NOMO-1 treated with dmso at 0.1 percent for 144 hours (cell line): ENCODE results near the gene IFNA21.
"Not testable (repeated sequence)": the region's sequence is repeated elsewhere in the genome, so short reads cannot be mapped to it uniquely, and the experiment has no call there.

Experiments
- DNase-seq: peaks from one replicate; lab custom pipeline; 2025; ENCODE audit not compliant: unreplicated experiment; lab: John Stamatoyannopoulos, UW

IFNA21 gene

DNA sequence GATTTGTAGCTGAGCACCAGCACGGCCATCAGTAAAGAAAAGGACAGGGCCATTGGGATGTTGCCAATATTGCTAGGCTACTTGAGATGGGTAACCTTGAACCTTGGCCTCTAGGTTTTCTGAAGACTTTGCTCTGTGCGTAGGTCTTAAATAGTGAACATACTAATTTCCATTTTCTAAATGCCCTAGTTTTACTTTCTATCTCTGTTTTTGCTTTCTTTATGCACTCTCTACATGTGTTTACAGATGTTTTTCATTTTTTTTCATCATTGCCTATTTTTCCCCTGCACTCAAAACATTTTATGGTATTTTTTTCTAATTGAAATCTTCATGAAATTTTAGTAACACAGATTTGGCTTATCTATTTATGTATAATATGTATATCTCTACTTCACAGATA lies at the start of gene IFNA21:
Gene IFNA21 (minus strand): TSS at position 101 of the 400 bp plus-strand sequence. CDS start 48 bp downstream, at position 53.
- not testable (repeated sequence) for DNase-seq

DNA sequence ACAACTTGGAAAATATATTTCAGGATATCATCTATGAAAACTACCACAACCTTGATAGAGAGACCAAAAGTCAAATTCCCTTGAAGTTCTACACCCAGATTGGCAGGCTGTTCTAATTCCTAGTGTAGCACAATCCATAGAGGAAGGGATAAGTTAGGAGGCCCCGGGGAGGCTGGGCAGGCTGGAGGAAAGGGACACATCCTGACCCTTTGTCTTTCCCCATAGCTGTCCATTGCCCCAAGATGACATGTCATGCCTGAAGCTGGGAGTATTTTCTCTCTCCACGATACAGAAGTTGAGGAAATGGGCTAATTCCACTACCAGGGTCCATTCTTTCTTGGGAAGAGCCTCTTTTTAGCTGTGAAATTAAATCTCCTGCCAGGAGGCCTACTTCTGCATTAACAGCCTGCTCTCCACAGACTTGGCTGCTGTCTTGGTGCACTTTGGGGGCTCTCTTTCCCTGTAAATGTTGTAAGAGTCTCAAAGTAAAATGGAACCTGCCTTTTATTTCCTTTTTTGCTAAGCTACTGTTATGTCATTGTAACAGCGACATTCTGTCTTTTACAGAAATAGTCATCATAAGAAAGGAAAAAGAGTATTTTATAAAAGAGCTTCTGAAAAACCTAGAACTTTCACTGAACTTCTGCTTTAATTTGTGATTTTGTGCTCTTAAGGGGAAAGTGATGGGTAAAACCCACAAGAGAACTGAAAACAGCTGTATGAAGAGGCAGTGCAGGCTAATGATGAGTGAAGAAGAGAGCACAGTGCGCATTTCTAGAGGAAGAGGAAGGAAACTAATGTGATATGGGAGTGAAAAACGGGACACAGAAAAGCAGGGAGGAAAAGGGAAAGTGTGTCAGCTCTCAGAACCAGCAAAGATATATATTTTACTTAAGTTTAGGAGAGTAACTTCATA lies 47.2 kb upstream of the IFNA21 start:
- not testable (repeated sequence) for DNase-seq

DNA sequence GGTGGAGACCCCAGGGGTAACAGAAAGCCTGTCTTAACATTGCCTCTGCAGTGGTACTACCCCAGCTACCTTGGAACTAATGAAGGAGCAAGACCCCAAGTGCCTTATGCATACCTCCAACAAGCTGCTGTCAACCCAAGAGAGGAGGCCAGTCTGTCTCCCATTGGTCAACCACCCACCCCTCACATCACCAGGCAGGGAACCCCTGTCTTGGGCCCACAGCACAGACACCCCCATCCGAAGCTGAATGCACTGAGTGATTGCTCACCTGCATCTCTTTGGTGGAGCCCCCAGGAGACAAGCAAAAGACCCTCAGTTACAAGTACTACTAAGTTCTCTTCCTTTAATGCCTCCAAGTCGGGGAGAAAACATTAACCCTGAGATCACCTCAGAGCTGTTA lies 45.7 kb upstream of the IFNA21 start:
- not testable (repeated sequence) for DNase-seq

DNA sequence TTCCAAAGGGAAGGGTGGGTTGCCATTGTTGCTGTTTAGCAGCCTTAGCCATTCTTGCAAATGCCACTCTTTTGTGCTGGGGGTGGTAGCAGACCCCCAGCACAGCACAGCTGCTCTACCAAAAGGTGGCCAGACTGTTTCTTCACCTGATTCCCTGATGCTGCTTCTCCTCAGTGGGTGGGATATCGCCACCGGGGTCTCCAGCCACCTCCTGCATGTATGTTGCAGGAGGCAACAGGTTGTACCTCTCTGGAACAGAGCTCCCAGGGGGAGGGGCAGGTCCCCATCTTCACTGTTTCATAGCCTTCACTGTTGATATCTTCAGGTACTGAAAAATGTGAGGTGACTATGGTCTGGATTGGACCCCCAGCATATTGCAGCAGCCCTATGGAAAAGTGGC lies 44.3 kb upstream of the IFNA21 start:
- DNase-seq: not testable (repeated sequence)

DNA sequence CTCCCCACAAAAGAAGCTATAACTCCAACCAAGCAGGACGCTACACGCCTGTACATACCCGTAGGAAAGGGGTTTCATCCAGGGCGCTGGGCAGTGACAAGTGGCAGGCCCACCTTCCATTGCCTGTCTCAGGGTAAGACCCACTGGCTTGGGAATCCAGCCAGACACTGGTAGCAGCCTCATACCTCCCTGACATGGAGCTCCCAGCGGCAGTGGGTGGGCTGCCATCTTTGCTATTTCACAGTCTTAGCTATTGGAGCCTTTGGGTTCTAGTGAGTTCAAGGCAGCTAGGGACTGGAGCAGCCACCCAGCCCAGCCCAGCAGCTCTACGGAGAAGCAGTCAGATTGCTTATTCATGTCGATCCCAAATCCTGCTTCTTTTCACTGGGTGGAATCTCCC lies 43.9 kb upstream of the IFNA21 start:
- DNase-seq: no peak

DNA sequence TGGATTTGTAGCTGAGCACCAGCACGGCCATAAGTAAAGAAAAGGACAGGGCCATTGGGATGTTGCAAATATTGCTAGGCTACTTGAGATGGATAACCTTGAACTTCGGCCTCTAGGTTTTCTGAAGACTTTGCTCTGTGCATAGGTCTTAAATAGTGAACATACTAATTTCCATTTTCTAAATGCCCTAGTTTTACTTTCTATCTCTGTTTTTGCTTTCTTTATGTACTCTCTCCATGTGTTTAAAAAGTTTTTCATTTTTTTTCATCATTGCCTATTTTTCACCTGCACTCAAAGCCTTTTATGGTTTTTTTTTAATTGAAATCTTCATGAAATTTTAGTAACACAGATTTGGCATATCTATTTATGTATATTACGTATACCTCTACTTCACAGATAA lies 40.6 kb upstream of the IFNA21 start, which contains the start of gene IFNA10:
Gene IFNA10 (minus strand): TSS at position 101 of the 400 bp plus-strand sequence. CDS start 46 bp downstream, at position 55.
- DNase-seq: not testable (repeated sequence)

DNA sequence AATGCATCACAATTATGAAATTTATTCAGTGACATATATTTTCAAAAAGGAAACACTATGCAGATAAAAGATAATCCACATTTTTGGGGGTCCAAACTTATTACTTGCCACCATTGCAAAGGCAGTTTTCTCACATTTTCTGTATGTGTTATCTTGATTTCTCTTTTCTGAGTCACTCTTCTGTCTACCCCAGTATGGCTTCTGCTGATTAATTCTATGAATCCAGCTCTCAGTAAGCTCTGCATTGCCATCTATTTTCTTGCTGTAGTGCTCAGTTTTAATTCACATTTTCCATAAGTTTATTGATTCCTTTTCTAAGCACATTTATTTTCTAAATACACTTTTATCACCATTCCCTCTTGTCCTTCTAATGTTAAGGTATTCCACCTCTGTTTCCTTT lies 38.7 kb upstream of the IFNA21 start:
- no peak for DNase-seq

DNA sequence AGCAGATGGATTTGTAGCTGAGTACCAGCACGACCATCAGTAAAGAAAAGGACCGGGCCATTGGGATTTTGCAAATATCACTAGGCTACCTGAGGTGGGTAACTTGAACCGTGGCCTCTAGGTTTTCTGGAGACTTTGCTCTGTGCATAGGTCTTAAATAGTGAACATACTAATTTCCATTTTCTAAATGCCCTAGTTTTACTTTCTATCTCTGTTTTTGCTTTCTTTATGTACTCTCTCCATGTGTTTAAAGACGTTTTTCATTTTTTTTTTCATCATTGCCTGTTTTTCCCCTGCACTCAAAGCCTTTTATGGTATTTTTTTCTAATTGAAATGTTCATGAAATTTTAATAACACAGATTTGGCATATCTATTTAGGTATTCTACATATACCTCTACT lies 35.6 kb upstream of the IFNA21 start, which contains the start of gene IFNA7:
Gene IFNA7 (minus strand): TSS at position 101 of the 400 bp plus-strand sequence. CDS start 40 bp downstream, at position 61.
- not testable (repeated sequence) for DNase-seq

DNA sequence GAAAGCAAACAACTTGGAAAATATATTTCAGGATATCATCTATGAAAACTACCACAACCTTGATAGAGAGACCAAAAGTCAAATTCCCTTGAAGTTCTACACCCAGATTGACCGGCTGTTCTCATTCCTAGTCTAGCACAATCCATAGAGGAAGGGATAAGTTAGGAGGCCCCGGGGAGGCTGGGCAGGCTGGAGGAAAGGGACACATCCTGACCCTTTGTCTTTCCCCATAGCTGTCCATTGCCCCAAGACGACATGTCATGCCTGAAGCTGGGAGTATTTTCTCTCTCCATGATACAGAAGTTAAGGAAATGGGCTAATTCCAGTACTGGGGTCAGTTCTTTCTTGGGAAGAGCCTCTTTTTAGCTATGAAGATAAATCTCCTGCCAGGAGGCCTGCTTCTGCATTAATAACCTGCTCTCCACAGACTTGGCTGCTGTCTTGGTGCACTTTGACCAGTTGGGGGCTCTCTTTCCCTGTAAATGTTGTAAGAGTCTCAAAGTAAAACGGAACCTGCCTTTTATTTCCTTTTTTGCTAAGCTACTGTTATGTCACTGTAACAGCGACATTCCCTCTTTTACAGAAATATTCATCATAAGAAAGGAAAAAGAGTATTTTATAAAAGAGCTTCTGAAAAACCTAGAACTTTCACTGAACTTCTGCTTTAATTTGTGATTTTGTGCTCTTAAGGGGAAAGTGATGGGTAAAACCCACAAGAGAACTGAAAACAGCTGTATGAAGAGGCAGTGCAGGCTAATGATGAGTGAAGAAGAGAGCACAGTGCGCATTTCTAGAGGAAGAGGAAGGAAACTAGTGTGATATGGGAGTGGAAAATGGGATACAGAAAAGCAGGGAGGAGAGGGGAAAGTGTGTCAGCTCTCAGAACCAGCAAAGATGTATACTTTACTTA lies 28.7 kb upstream of the IFNA21 start:
- not testable (repeated sequence) for DNase-seq

DNA sequence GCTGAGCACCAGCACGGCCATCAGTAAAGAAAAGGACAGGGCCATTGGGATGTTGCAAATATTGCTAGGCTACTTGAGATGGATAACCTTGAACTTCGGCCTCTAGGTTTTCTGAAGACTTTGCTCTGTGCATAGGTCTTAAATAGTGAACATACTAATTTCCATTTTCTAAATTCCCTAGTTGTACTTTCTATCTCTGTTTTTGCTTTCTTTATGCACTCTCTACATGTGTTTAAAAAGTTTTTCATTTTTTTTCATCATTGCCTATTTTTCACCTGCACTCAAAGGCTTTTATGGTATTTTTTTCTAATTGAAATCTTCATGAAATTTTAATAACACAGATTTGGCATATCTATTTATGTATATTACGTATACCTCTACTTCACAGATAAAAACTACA lies 21.0 kb upstream of the IFNA21 start, which contains the start of gene IFNA4:
Gene IFNA4 (minus strand): TSS at position 101 of the 400 bp plus-strand sequence. CDS start 56 bp downstream, at position 45.
- not testable (repeated sequence) for DNase-seq

DNA sequence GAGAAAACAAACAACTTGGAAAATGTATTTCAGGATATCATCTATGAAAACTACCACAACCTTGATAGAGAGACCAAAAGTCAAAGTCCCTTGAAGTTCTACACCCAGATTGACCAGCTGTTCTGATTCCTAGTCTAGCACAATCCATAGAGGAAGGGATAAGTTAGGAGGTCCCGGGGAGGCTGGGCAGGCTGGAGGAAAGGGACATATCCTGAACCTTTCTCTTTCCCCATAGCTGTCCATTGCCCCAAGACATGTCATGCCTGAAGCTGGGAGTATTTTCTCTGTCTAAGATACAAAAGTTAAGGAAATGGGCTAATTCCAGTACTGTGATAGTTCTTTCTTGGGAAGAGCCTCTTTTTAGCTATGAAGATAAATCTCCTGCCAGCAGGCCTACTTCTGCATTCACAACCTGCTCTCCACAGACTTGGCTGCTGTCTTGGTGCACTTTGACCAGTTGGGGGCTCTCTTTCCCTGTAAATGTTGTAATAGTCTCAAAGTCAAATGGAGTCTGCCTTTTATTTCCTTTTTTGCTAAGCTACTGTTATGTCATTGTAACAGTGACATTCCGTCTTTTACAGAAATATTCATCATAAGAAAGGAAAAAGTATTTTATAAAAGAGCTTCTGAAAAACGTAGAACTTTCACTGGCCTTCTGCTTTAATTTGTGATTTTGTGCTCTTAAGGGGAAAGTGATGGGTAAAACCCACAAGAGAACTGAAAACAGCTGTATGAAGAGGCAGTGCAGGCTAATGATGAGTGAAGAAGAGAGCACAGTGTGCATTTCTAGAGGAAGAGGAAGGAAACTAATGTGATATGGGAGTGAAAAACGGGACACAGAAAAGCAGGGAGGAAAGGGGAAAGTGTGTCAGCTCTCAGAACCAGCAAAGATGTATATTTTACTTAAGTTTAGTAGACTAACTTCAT lies 16.6 kb upstream of the IFNA21 start:
- DNase-seq: not testable (repeated sequence)

DNA sequence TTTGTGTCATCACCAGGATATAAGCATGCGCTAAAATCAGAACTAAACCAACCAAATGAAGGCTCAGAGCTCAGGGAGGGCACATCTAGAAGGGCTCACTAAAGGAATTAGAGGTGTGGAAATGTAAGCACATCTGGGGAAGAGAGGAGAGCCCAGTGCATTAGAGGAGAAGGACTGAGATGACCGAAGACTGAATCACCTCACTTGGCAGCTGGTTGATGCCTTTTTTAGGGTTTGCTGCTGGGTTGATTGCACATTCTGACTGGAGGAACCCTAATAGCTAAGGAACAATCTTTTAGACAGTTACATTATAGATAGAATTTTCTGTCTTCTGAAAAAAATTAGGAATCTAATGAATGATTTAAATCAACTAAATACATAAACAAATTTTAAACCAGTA lies 8.2 kb upstream of the IFNA21 start:
- DNase-seq: no peak

DNA sequence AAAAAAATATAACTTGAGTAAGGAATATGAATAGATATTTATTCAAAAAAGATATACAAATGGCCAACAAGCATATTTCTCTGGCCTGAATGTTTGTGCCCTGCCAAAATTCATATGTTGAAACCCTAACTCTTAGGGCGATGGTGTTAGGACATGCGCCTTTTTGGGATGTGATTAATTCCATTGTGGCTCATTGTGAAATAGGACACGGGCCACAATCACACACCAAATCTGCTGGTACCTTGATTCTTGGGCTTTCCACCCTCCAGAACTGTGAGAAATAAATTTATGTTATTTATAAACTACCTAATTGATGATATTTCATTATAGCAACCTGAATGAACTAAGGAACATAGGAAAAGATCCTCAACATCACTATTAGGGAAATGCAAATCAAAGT lies 5.7 kb upstream of the IFNA21 start:
- DNase-seq: no peak

DNA sequence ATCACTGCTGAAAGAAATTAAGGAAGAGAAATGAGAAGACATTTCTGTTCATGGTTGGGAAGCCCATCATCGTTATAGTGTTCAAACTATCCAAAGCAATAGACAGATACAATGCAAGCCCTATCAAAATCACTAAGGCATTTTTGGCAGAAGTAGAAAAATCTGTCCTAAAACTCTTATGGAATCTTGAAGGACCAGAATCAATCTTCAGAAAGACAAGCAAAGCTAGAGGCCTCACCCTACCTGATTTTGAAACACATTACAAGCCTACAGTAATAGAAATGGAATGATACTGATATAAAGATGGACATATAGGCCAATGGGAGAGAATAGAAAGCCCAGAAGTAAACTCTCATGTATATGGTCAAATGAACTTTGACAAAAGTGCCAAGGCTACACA lies 4.9 kb upstream of the IFNA21 start:
- no peak for DNase-seq

DNA sequence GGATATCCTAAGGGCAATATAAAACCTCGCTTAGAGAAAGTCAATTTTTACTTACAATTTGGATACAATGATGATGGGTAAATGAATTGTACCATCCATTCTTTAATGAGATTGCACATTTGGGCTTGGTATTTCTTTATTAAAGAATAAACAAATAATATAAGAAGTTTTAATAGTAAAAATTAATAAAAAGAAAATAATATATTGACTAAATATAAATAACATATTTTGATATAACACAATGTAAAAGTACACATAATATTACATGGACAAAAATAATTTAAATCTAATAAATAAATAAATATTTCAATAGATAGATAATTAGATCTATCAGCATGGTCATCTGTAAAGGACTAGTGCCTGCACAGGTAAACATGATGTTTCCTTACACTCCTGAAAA lies 944 bp downstream of the IFNA21 start:
- DNase-seq: no peak

DNA sequence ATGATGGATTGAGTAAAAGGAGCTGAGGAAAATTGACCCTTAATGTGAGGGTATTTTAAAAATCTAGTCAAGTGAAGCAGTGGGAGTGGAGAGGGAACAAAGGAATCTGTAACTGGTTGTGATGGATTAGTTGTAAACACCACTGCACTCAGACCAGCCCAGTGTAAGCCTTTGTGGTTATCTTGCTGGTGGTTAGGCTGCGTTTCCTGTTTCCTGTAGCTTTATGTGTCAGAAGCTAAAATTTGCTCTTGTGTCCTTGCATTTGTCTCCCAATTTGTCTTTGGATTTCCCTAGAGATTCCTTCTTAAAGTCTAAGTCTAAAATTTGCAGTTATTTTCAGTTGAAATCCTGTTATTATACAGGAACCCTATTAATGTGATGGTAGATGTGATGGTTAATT lies 6.3 kb downstream of the IFNA21 start:
- DNase-seq: no peak

DNA sequence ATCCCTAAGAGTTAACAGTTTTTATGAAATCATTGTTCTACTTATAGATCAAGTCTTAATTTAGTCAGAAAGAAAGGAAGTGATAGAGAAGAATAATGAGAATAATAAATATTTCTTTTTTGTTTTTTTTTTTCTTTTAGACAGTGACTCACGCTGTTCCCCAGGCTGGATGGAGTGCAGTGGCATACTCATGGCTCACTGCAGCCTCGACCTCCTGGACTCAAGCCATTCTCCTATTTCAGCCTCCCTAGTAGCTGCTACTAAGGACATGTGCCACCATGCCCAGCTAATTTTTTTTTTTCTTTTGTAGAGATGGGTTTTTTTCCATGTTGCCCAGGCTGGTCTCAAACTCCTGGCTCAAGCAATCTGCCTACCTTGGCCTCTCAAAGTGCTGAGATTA lies 11.0 kb downstream of the IFNA21 start:
- DNase-seq: no peak

DNA sequence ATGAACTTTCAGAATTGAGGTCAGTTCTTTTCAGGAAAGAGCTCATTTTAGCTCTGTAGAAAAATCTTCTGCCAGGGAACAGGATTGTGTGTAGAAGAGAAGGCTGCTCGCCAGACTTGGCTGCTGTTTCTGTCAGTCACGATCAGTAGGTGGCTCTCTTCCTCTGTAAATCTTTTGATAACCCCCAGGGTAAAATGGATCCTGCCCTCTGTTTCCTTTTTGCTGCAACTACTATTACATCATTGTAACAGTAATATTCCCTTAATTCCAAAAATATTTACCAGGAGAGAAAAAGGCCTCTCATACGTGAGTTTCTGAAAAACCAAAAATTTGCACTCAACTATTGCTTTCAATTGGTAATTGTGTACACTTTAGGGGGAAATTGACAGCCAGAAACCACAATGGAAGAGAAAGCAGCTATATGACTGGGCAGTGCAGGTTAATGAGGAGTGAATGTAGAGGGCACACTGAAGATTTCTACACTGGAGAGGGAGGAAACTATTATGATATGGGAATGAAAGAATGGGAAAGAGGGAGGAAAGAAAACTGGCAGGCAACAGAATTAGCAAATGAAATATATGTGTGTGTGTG lies 12.3 kb downstream of the IFNA21 start:
- DNase-seq: no peak

DNA sequence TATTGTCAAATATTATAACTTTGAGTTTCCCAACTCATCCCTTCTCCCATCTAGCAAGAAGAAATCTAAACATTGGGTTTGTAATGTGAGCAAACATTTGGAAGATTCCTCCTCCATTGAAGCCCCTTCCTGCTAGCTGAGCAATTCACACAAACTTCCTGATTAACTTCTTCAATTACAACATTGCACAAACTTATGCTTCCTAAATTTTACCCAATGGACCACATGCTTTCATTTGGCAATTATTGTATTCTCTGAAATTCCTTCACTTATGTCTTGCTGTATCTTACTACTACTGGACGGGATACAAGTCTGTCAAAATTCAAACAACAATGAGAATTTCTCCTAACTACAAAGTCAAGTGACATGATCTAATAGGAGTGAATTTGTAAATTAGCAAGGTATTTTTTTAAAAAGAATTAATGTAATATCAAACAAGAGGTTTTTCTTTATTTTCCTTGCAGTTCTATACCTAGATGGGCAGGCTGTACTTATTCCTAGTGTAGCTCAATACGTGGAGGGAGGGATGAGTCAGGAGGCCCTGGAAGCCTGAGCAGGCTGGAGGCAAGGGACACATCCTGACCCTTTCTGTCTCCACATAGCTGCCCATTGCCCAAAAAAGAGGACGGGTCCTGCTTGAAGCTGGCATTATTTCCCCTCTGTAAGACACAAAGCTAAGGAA lies 13.0 kb downstream of the IFNA21 start:
- DNase-seq: no peak
